GM21381 (cell line): ENCODE results near the gene PAPOLB.

ENCODE experiments used
- ATAC-seq: cut with Tn5 transposase; IDR thresholded peaks from one replicate; pipeline ENCODE4 v1.9.1; 2021; ENCODE audit warnings: mild to moderate bottlenecking, moderate library complexity; ENCODE audit not compliant: unreplicated experiment

The PAPOLB gene

GRCh38 chr7:4842319-4843064 is 19.3 kb downstream of the PAPOLB start:
- no peak for ATAC-seq

DNA sequence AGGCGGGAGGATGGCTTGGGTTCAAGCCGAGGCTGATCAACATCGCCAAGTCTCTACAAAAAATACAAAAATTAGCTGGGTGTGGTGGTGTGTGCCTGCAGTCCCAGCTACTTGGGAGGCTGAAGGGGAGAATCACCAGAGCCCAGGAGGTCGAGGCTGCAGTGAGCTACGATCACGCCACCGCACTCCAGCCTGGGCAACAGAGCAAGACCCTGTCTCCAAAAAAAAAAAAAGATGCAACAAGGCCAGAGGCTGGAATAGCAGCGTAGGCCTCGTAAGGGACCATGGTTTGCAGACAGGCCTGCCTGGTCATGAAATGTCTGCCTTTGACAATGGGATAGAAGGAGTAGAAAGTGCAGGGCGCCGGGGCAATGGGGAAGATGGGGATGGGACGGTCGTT is 20.0 kb downstream of the PAPOLB start:
- no peak for ATAC-seq

- ATAC-seq: no peak
Measured at GRCh38 chr7:4841007-4841784, 20.6 kb downstream of the PAPOLB start.

- ATAC-seq: no peak
Measured at GRCh38 chr7:4840079-4840501, 21.7 kb downstream of the PAPOLB start.

DNA sequence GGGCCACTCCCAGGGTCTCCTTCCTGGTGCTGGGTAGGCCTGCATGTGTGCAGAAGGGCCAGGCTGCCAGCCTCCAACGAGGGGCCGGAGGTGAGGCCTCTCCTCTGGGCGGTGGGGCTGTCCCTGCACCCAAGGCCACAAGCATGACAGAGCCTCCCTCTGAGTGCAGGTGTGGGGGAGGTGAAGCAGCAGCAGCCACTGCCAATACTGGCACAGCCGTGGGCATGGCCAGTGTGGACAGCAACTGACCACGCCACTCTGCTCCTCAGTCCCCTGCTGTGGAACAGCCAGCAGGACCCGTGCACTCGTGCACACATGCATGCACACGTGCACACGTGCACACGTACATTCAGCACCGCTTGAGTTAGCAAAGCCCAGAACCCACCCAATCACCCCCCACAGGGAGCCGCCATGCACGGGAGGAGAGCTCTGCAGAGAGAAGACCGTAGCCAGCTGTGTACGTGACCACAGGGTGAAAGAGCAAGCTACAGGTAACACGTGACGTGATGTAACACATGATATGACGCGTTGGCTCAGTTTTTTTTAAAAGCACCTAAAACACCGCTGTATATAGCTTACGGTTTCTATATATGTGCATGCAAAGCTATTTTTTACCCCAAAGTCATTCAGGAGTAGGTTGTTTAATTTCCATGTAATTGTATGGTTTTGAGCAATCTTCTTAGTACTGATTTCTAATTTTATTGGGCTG is 23.1 kb downstream of the PAPOLB start:
- no peak for ATAC-seq

DNA sequence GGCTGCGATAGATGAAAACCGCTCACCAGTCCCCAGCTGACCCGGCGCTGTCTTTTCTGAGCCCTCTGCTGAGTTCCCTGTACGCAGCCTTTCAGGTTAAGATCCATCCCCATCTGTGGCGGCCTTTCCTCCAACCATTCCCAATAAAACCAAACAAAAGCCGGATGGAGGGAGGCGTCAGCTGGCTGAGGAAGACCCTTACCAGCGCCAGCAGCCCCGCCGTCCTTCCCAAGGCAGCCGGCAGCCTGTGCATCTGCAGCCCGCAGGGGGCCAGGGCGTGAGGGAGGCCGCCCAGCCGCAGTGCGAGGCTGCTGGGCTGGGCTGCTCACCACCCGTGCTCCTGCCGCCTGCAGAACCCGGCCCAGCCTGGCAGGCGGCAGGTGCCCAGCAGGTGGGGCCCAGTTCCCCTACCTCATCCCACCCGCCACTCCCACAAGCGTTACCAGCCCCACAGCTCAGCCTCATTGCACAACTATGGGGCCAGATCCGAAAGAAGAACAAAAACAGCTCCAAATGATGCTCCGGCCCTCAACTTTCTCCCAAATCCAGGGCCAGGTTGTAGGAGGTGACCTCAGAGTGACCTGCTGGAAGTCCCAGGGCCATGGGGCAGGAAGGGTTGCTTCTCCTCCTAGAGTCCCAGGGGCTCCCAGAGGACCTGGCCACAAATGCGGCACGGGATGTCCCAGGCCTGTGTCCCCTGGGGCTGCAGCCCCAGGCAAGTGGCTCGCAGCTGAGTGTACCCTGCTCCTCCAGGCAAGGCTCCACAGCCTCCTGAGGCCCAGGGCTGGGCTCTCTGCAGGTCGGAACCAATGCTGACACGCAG is 23.8 kb downstream of the PAPOLB start:
- no peak for ATAC-seq

GRCh38 chr7:4837041-4837802 is 24.6 kb downstream of the PAPOLB start:
- no peak for ATAC-seq

GRCh38 chr7:4836206-4836661 is 25.6 kb downstream of the PAPOLB start:
- no peak for ATAC-seq

- no peak for ATAC-seq
Measured at GRCh38 chr7:4835398-4836205, 26.2 kb downstream of the PAPOLB start.

- no peak for ATAC-seq
Measured at GRCh38 chr7:4834601-4835397, 27.0 kb downstream of the PAPOLB start.

DNA sequence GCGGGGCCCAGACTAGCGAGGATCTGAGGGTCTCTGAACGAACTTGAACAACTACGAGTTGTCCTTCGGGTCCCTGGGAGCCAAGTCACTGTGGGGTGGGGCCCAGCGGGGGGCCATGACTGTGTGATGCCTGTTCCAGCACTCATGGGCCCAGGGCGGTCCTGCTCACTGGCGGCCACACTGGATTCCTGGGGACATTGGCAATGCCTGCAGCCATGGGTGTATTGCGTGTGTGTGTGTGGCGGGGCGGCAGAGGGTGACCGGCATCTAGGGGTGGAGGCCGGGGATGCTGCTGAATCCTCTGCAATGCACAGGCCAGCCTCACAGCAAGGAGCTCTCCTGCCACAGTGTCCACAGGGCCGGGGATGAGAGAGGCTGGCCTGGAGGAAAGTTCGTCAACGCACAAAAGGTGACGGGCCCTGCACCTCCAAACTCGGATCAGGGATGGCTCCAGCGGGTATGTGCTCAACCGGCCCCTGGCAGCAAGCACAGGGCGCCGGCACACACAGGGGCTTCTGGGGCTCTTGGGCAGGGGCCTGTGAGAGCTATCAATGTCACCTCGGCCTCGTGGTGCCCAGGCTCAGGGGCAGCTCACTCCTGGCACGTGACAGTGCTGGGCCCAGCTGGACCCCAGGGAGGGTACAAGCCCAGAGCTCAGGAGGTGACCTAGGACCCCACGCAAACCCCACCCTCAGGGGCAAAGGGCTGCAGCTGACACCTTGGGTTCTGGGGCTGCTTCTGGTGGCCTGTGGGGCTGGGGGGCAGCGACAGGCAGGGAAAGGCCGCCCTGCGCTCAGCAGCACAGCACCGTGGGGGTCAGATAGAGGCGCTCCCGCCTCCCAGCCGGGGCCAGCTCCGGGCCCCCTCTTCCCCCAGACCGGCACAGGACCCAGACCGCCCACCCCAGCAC is 27.9 kb downstream of the PAPOLB start:
- no peak for ATAC-seq

DNA sequence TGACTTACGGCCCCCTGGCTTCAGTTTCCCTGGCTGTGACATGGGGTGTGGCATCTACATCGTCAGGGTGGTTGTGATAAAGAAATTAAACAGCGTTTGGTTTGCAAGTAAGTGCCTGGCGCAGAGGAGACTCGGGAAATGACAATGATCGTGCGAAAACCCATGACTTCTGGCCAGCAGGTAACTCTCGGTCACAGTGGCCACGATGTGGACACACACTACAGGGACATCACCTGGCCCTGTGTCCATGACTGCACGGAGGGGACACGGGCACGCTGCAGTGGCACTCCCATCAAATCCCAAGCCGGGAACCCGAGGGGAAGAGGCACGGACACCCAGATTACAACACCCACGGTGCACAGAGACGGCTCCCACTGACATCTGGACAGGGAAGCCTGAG is 28.7 kb downstream of the PAPOLB start:
- no peak for ATAC-seq

- no peak for ATAC-seq
Measured at GRCh38 chr7:4832711-4833110, 29.1 kb downstream of the PAPOLB start.

GRCh38 chr7:4831723-4832495 is 29.9 kb downstream of the PAPOLB start:
- no peak for ATAC-seq

GRCh38 chr7:4830176-4830575 is 31.7 kb downstream of the PAPOLB start:
- no peak for ATAC-seq

- no peak for ATAC-seq
Measured at GRCh38 chr7:4828720-4829383, 33.0 kb downstream of the PAPOLB start.
